MM.1S (cell line): ENCODE data around the gene TAOK1.
"Not testable (repeated sequence)": the region's sequence is repeated elsewhere in the genome, so short reads cannot be mapped to it uniquely, and the experiment has no call there.

Source experiments
- DNase-seq: peaks from one replicate; pipeline ENCODE4 v3.0.0-alpha.2; 2015
- H2AFZ ChIP-seq: fragments of 300-600 bp; sonication (generic); 2 replicates; pipeline ENCODE4 v1.6.0; 2016; ENCODE audit warnings: antibody characterized with exemption, low read length
- H3F3A ChIP-seq: fragments of 300-600 bp; sonication (generic); 2 replicates; pipeline ENCODE4 v1.6.1; 2016; ENCODE audit warnings: mild to moderate bottlenecking, antibody characterized with exemption, low read length, moderate library complexity, mixed read lengths; ENCODE audit not compliant: insufficient read depth
- H3K27ac ChIP-seq: fragments of 300-600 bp; sonication (generic); 2 replicates; pipeline ENCODE4 v1.5.1; 2016; ENCODE audit warnings: mild to moderate bottlenecking, low read length
- H3K27me3 ChIP-seq: fragments of 300-600 bp; sonication (generic); replicated peaks from 2 replicates; pipeline ENCODE4 v1.6.0; 2016; ENCODE audit warnings: low read length; ENCODE audit not compliant: insufficient read depth
- H3K36me3 ChIP-seq: fragments of 300-600 bp; sonication (generic); replicated peaks from 2 replicates; pipeline ENCODE4 v1.6.1; 2016; ENCODE audit warnings: mild to moderate bottlenecking, low read length, mixed read lengths; ENCODE audit not compliant: insufficient read depth
- H3K4me1 ChIP-seq: fragments of 300-600 bp; sonication (generic); 2 replicates; pipeline ENCODE4 v1.6.1; 2016; ENCODE audit warnings: low read length, mixed read lengths
- H3K4me2 ChIP-seq: fragments of 300-600 bp; sonication (generic); 2 replicates; pipeline ENCODE4 v1.6.0; 2016; ENCODE audit warnings: low read depth, low read length
- H3K4me3 ChIP-seq: fragments of 300-600 bp; sonication (generic); 2 replicates; pipeline ENCODE4 v1.5.1; 2016; ENCODE audit warnings: low read length, mixed read lengths
- H3K79me2 ChIP-seq: fragments of 300-600 bp; sonication (generic); 2 replicates; pipeline ENCODE4 v1.6.1; 2016; ENCODE audit warnings: mixed run types, low read length, mixed read lengths
- H3K9ac ChIP-seq: fragments of 300-600 bp; sonication (generic); 2 replicates; pipeline ENCODE4 v1.6.1; 2016; ENCODE audit warnings: low read length, mixed read lengths
- H3K9me2 ChIP-seq: fragments of 300-600 bp; sonication (generic); replicated peaks from 2 replicates; pipeline ENCODE4 v1.6.1; 2016; ENCODE audit warnings: mild to moderate bottlenecking, low read length, mixed read lengths; ENCODE audit not compliant: insufficient read depth
- H3K9me3 ChIP-seq: fragments of 300-600 bp; sonication (generic); replicated peaks from 2 replicates; pipeline ENCODE4 v1.6.1; 2016; ENCODE audit warnings: mild to moderate bottlenecking, low read length, mixed read lengths; ENCODE audit not compliant: insufficient read depth
- H4K20me1 ChIP-seq: fragments of 300-600 bp; sonication (generic); 2 replicates; pipeline ENCODE4 v1.6.1; 2016; ENCODE audit warnings: mild to moderate bottlenecking, low read length, moderate library complexity, mixed read lengths; ENCODE audit not compliant: insufficient read depth
- CTCF ChIP-seq: fragments of 300-600 bp; sonication (generic); IDR thresholded peaks from 2 replicates; pipeline ENCODE4 v1.5.1; 2016; ENCODE audit warnings: antibody characterized with exemption, low read length, mixed read lengths
- EZH2 ChIP-seq: fragments of 300-600 bp; sonication (generic); optimal IDR thresholded peaks from 2 replicates; pipeline ENCODE3; 2017; ENCODE audit warnings: low read depth, mild to moderate bottlenecking, antibody characterized with exemption, low read length, mixed read lengths
- EZH2phosphoT487 ChIP-seq: fragments of 300-600 bp; sonication (generic); IDR thresholded peaks from 2 replicates; pipeline ENCODE4 v1.6.1; 2018; ENCODE audit warnings: antibody characterized with exemption, low read length

Gene TAOK1

DNA sequence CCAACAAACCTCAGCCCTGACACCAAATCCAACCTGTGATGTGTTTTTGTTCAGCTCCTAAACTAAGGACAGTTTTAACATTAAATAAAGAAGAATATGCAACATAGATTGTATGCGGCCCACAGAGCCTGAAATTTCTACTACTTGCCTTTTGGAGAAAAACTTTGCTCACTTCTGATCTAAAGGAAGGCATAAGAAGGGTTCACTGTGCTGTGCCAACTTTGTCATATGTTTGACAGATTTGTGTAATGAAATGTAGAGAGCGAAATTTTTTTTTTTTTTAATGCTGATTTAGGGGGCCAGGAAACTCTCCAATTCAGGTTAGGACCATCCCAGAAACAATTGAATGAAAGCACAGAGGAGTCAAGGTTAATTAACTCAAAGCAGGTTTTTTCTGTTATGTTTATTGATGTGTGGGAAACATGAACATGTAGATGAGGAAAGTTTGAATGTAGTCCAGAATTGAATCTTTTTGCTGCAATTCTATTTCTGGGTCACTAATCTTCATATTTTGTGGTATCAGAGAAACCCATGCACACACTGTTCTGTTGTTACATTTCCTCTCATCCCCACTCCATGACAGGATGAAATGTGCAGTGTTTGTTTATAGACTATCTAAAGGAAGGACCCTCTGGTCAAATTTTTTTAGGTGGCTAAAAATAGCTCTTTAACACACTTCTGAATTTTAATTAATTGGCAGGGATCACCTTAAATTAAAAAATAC lies 71.5 kb downstream of the TAOK1 start:
- H3K4me2 ChIP-seq = no peak overlapping the region
- no peak for TF ChIP-seq EZH2phosphoT487

GRCh38 chr17:29469276-29469675 lies 79.1 kb downstream of the TAOK1 start:
- Histone ChIP-seq H3K9me2 (no peaks in the 10 kb centered on the region), H3K4me2 (no peak overlapping the region), H3K27ac (no peak overlapping the region), H3K27me3 (no peaks in the 10 kb centered on the region), H3K36me3 (no peaks in the 10 kb centered on the region), H3K4me1 (no peaks in the 10 kb centered on the region), H3K79me2 (no peaks in the 10 kb centered on the region), H3K9ac (no peak overlapping the region), H3F3A (no peaks in the 10 kb centered on the region), H3K9me3 (no peaks in the 10 kb centered on the region), H2AFZ (no peak overlapping the region), H4K20me1 (no peaks in the 10 kb centered on the region), H3K4me3 (no peak overlapping the region)
- DNase-seq = no peak
- TF ChIP-seq EZH2 (no peak), EZH2phosphoT487 (no peak), CTCF (no peak)

More for the DNA sequence above, 71.5 kb downstream of the TAOK1 start:
- Histone ChIP-seq H3K9ac (no peak overlapping the region), H3F3A (no peaks in the 10 kb centered on the region), H3K4me3 (no peak overlapping the region), H3K9me3 (no peaks in the 10 kb centered on the region), H4K20me1 (no peaks in the 10 kb centered on the region), H3K9me2 (no peaks in the 10 kb centered on the region), H2AFZ (no peak overlapping the region), H3K4me1 (no peaks in the 10 kb centered on the region), H3K79me2 (no peaks in the 10 kb centered on the region; the same call in 1 of the 2 replicates), H3K27ac (no peak overlapping the region), H3K27me3 (no peaks in the 10 kb centered on the region), H3K36me3 (no peaks in the 10 kb centered on the region)
- no peak for DNase-seq

DNA sequence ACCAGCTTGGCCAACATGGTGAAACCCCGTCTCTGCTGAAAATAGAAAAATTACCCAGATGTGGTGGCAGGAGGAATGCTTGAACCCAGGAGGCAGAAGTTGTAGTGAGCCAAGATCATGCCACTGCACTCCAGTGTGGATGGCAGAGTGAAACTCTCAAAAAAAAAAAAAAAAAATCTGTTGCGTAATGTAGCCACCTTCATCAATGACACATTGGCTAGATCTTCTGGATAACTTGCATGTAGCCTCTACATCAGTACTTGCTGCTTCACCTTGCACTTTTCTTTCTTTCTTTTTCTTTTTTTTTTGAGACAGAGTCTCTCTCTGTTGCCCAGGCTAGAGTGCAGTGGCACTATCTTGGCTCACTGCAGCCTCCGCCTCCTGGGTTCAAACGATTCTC lies 83.3 kb downstream of the TAOK1 start:
- DNase-seq, H3K79me2 ChIP-seq, H3K36me3 ChIP-seq: not testable (repeated sequence)

DNA sequence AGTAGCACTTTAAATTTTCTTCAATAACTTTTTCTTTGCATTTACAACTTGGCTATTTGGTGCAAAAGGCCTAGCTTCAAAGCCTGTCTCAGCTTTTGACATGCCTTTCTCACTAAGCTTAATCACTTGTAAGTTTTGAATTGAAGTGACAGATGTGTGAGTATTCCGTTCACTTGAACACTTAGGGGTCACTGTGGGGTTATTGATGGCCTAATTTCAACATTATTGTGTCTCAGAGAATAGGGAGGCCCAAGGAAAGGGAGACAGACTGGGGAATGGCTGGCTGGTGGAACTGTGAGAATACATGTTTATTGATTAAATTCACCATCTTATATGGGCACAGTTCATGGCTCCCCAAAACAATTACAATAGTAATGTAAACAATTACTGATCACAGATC lies 84.1 kb downstream of the TAOK1 start:
- Histone ChIP-seq H3K79me2 (no peaks in the 10 kb centered on the region), H3K36me3 (no peaks in the 10 kb centered on the region), H3F3A (no peaks in the 10 kb centered on the region), H3K4me3 (no peak overlapping the region), H3K4me1 (no peaks in the 10 kb centered on the region), H3K27ac (no peak overlapping the region), H3K9me3 (no peaks in the 10 kb centered on the region), H3K9ac (no peak overlapping the region), H3K4me2 (no peak overlapping the region), H4K20me1 (no peaks in the 10 kb centered on the region), H2AFZ (no peak overlapping the region), H3K9me2 (no peaks in the 10 kb centered on the region), H3K27me3 (no peaks in the 10 kb centered on the region)
- no peak for DNase-seq
- TF ChIP-seq EZH2 (no peak), CTCF (no peak), EZH2phosphoT487 (no peak)

More for the DNA sequence above, 83.3 kb downstream of the TAOK1 start:
- not testable (repeated sequence) for H3K27ac ChIP-seq, H3K9ac ChIP-seq, H3K4me3 ChIP-seq, H3F3A ChIP-seq, H4K20me1 ChIP-seq, H3K9me2 ChIP-seq, H3K9me3 ChIP-seq, H3K4me2 ChIP-seq, H2AFZ ChIP-seq, H3K27me3 ChIP-seq, H3K4me1 ChIP-seq
